Measurements from ENCODE around the gene SOWAHA.
A peak's percentile ranks its signal among the peaks of the same experiment; 100 is the strongest.

GRCh38 chr5:132820162-132820754 lies 7.2 kb downstream of the SOWAHA start:
- TF ChIP-seq CTCF (conservative IDR thresholded peaks at IDR 0.05) (peak; percentile 96), EZH2 (IDR thresholded peaks at IDR 0.05; ENCODE audit: low read depth) (no peak)

All from PC-9 (cell line).